GM13977 (cell line): ENCODE results near the gene LAMB3.

ENCODE experiments used
- DNase-seq: peaks from one replicate; pipeline ENCODE4 v3.0.0; 2012; ENCODE audit warnings: low spot score
- in situ Hi-C: fragments of 300-500 bp; cut with MboI; formaldehyde crosslinking; loops from one replicate; pipeline ENCODE4 v1.12.0; 2022; ENCODE audit warnings: low sequenced_read_pairs, low pct_unique_long_range_greater_than_20kb, mixed read lengths, inconsistent platforms; ENCODE audit not compliant: unreplicated experiment
- TF ChIP-seq, protein P1 (sequence below): IDR thresholded peaks from 2 replicates; pipeline ENCODE4 v1.5.1; 2012; ENCODE audit warnings: mild to moderate bottlenecking, control low read depth; ENCODE audit not compliant: insufficient read depth; ENCODE audit errors: extremely low read depth, missing control alignments

Gene LAMB3

GRCh38 chr1:209609791-209610630 is 42.2 kb downstream of the LAMB3 start:
- in situ Hi-C loops = no loop called here
- TF ChIP-seq, protein P1, sequence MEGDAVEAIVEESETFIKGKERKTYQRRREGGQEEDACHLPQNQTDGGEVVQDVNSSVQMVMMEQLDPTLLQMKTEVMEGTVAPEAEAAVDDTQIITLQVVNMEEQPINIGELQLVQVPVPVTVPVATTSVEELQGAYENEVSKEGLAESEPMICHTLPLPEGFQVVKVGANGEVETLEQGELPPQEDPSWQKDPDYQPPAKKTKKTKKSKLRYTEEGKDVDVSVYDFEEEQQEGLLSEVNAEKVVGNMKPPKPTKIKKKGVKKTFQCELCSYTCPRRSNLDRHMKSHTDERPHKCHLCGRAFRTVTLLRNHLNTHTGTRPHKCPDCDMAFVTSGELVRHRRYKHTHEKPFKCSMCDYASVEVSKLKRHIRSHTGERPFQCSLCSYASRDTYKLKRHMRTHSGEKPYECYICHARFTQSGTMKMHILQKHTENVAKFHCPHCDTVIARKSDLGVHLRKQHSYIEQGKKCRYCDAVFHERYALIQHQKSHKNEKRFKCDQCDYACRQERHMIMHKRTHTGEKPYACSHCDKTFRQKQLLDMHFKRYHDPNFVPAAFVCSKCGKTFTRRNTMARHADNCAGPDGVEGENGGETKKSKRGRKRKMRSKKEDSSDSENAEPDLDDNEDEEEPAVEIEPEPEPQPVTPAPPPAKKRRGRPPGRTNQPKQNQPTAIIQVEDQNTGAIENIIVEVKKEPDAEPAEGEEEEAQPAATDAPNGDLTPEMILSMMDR = no peak
- DNase-seq = no peak

DNA sequence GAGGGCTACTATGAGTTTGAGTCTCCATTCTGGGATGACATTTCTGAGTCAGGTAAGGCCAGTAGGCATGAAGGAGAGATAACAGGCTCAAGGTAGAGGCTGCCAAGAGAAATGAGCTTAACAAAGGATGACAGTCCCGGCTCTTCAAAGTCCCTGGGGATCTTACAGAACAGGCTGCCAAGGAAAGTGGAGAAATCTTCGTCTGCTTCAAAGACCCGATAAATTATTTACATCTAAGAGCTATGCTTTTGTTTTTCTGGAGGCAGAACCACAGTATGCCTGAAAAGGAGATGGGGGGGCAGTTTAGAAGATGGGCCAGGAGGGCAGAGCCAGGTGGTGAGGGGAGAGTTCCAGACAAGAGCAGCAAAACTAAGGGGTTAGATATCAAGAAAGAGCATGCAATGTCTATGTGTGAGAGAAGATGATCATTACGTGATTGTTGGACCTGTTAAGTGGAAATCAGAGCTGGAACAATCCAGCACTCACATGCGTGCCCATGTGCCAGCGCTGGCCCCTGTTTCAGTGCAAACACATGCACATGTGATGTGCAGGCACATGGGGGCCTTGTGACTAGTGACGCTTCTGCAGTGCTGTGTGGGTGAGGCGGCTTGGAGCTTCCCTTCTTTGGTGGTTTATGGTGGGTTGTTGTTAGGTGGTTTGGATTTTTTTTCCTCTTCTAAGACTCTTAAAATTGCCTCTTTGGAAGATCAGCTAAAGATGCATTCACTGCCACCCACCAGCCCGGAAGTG is 43.0 kb downstream of the LAMB3 start:
- DNase-seq = no peak
- in situ Hi-C loops = no loop called here
- TF ChIP-seq, protein P1 = no peak

GRCh38 chr1:209607795-209608178 is 44.4 kb downstream of the LAMB3 start:
- no peak for DNase-seq
- in situ Hi-C loops = no loop called here
- TF ChIP-seq, protein P1 = no peak

- TF ChIP-seq, protein P1 = no peak
- in situ Hi-C loops = no loop called here
- DNase-seq = peak; percentile 74
These were observed 45.0 kb downstream of the LAMB3 start for GRCh38 chr1:209607102-209607794.

- in situ Hi-C loops = no loop called here
- TF ChIP-seq, protein P1 = no peak
- no peak for DNase-seq
These were observed 48.3 kb downstream of the LAMB3 start for GRCh38 chr1:209603877-209604276.
